Measurements from ENCODE around the gene PTPRT.

Gene PTPRT

GRCh38 chr20:42346189-42347170, 843.2 kb downstream of the PTPRT start:
- no peak for DNase-seq

- no peak for DNase-seq
These were observed 848.1 kb downstream of the PTPRT start for GRCh38 chr20:42341654-42342053.

GRCh38 chr20:42340368-42340767, 849.3 kb downstream of the PTPRT start:
- no peak for DNase-seq

- DNase-seq = no peak
These were observed 851.2 kb downstream of the PTPRT start for GRCh38 chr20:42338294-42339201.

- DNase-seq = no peak
These were observed 853.1 kb downstream of the PTPRT start for GRCh38 chr20:42336576-42336975.

- no peak for DNase-seq
These were observed 870.3 kb downstream of the PTPRT start for GRCh38 chr20:42319252-42320013.

- no peak for DNase-seq
These were observed 876.0 kb downstream of the PTPRT start for GRCh38 chr20:42313704-42314103.

GRCh38 chr20:42309050-42309449, 880.7 kb downstream of the PTPRT start:
- DNase-seq = no peak

GRCh38 chr20:42308171-42308570, 881.5 kb downstream of the PTPRT start:
- DNase-seq = no peak

GRCh38 chr20:42295592-42295991, 894.1 kb downstream of the PTPRT start:
- no peak for DNase-seq

GRCh38 chr20:42294976-42295375, 894.7 kb downstream of the PTPRT start:
- DNase-seq = no peak

GRCh38 chr20:42281801-42282200, 907.9 kb downstream of the PTPRT start:
- DNase-seq = no peak

GRCh38 chr20:42276718-42277602, 912.7 kb downstream of the PTPRT start:
- peak; percentile 36 for DNase-seq

GRCh38 chr20:42274986-42275385, 914.7 kb downstream of the PTPRT start:
- no peak for DNase-seq

GRCh38 chr20:42272516-42272915, 917.2 kb downstream of the PTPRT start:
- no peak for DNase-seq

GRCh38 chr20:42270539-42270938, 919.2 kb downstream of the PTPRT start:
- DNase-seq = no peak

GRCh38 chr20:42267793-42268384, 921.8 kb downstream of the PTPRT start:
- no peak for DNase-seq

GRCh38 chr20:42261766-42262270, 927.9 kb downstream of the PTPRT start:
- DNase-seq = no peak

- DNase-seq = no peak
These were observed 929.5 kb downstream of the PTPRT start for GRCh38 chr20:42260184-42260583.

GRCh38 chr20:42259389-42259788, 930.3 kb downstream of the PTPRT start:
- no peak for DNase-seq

Measured in retina (tissue), 1 donor.